Neural crest cell (in vitro differentiated cells): ENCODE results near the gene ERCC6. TPM values are rescaled to one million over a fixed set of nuclear protein-coding genes. Genes with fewer than 3 reads are reported as not detected.

Experiments used
- DNase-seq: peaks from one replicate; pipeline ENCODE4 v3.0.0; 2021; ENCODE audit warnings: low read depth, mixed read lengths, low spot score
- H3K27ac Mint-ChIP-seq: one replicate; pipeline ENCODE4 v1.8.0; 2021; ENCODE audit warnings: mild to moderate bottlenecking, mixed read lengths; ENCODE audit not compliant: unreplicated experiment
- H3K27me3 Mint-ChIP-seq: 2 replicates; pipeline ENCODE4 v1.8.0; 2021; ENCODE audit warnings: low read depth, mild to moderate bottlenecking, mixed read lengths
- H3K36me3 Mint-ChIP-seq: 2 replicates; pipeline ENCODE4 v1.8.0; 2021; ENCODE audit warnings: low read depth, mild to moderate bottlenecking, mixed read lengths
- H3K4me1 Mint-ChIP-seq: 2 replicates; pipeline ENCODE4 v1.8.0; 2021; ENCODE audit warnings: mixed read lengths
- H3K4me3 Mint-ChIP-seq: one replicate; pipeline ENCODE4 v1.8.0; 2021; ENCODE audit warnings: mild to moderate bottlenecking, mixed read lengths
- H3K9me3 Mint-ChIP-seq: 2 replicates; pipeline ENCODE4 v1.8.0; 2021; ENCODE audit warnings: mixed read lengths
- total RNA-seq: library from RNA; stranded (reverse); gene quantifications from 2 replicates; pipeline ENCODE4 v1.2.1, GENCODE V29; 2021
- TF ChIP-seq, protein P1 (sequence below): fragments of 200-600 bp; sonication (generic); conservative IDR thresholded peaks from 2 replicates; pipeline ENCODE4 v1.5.0; 2021; ENCODE audit warnings: antibody characterized with exemption, mild to moderate bottlenecking

The ERCC6 gene
- total RNA-seq, 1 donor from 2014 or later = 19.7 TPM

DNA sequence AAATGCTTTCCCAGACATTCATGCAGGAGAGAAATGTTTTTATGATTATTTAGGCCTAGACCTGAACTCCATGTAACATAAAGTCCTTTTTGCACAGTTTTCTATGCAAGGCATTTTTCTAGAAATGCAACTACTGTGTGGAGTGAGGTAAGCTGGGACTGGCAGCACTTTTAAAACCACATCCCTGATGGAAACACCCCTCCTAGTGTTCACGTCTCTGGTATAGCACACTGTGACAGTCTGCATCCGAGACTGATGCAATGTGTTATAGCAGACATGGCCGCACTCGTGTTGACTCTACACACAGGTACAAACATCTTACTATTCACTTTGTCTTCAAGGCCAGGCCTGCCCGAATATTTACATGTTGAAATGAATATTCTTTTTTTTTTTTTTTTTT, 19.3 kb upstream of the ERCC6 start:
- Mint-ChIP-seq H3K9me3 (peaks cover 10% of the 10 kb centered on the region), H3K4me1 (no peaks in the 10 kb centered on the region), H3K4me3 (no peak overlapping the region), H3K27me3 (peaks cover 16% of the 10 kb centered on the region), H3K36me3 (peaks cover 2% of the 10 kb centered on the region), H3K27ac (no peak overlapping the region)
- TF ChIP-seq, protein P1, sequence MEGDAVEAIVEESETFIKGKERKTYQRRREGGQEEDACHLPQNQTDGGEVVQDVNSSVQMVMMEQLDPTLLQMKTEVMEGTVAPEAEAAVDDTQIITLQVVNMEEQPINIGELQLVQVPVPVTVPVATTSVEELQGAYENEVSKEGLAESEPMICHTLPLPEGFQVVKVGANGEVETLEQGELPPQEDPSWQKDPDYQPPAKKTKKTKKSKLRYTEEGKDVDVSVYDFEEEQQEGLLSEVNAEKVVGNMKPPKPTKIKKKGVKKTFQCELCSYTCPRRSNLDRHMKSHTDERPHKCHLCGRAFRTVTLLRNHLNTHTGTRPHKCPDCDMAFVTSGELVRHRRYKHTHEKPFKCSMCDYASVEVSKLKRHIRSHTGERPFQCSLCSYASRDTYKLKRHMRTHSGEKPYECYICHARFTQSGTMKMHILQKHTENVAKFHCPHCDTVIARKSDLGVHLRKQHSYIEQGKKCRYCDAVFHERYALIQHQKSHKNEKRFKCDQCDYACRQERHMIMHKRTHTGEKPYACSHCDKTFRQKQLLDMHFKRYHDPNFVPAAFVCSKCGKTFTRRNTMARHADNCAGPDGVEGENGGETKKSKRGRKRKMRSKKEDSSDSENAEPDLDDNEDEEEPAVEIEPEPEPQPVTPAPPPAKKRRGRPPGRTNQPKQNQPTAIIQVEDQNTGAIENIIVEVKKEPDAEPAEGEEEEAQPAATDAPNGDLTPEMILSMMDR = no peak
- no peak for DNase-seq

- H3K36me3 Mint-ChIP-seq = peaks cover 3% of the 10 kb centered on the region
- peaks cover 21% of the 10 kb centered on the region for H3K27me3 Mint-ChIP-seq
- H3K27ac Mint-ChIP-seq = no peak overlapping the region
- no peak for DNase-seq
- H3K4me3 Mint-ChIP-seq = no peak overlapping the region
- peaks cover 10% of the 10 kb centered on the region for H3K9me3 Mint-ChIP-seq
- H3K4me1 Mint-ChIP-seq = no peaks in the 10 kb centered on the region
- TF ChIP-seq, protein P1 = no peak
These were observed 18.8 kb upstream of the ERCC6 start for GRCh38 chr10:49557681-49558080.

DNA sequence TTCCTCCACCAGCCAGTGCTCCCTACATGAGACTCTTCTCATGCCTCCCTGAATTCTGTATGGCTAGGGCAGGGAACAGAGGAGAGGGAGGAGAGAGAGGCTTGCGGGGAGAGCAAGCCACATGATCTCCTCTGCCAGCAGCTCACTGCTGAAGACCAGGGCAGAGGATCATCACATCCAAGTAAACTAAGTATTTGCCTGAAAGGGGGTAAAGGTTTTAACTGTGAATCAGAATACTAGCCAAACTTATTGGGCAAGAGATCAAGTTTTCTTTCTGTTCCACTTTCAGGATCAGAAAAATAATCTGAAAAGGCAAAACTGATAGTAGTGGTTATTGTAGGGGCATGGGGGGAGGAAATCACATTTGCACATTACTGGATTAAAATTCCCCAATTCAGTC, 17.8 kb upstream of the ERCC6 start:
- H3K36me3 Mint-ChIP-seq = peaks cover 6% of the 10 kb centered on the region
- H3K4me1 Mint-ChIP-seq = no peaks in the 10 kb centered on the region
- peaks cover 25% of the 10 kb centered on the region for H3K27me3 Mint-ChIP-seq
- TF ChIP-seq, protein P1 = no peak
- no peak for DNase-seq
- no peak overlapping the region for H3K27ac Mint-ChIP-seq
- no peak overlapping the region for H3K4me3 Mint-ChIP-seq
- H3K9me3 Mint-ChIP-seq = peaks cover 10% of the 10 kb centered on the region

DNA sequence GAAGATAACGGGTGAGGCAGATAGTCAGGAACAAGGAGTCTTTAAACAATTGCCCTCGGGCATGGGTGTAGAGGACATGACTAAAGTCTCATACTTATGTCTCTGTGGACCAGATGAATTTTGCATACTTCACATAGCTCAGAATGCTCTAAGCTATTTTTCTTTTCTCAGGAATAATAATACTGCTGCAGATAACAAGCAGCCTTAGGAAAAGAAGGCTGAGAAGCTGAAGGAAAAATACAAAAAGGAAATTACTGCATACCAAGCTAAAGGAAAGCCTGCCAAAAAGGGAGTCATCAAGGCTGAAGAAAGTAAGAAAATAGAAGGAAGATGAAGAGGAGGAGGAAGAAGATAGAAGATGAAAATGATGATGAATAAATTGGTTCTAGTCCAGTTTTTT, 13.4 kb upstream of the ERCC6 start:
- H3K27me3 Mint-ChIP-seq = peaks cover 28% of the 10 kb centered on the region
- H3K9me3 Mint-ChIP-seq = peaks cover 10% of the 10 kb centered on the region
- DNase-seq = no peak
- H3K4me1 Mint-ChIP-seq = no peaks in the 10 kb centered on the region
- H3K4me3 Mint-ChIP-seq = no peak overlapping the region
- peaks cover 9% of the 10 kb centered on the region for H3K36me3 Mint-ChIP-seq
- TF ChIP-seq, protein P1 = no peak
- no peak overlapping the region for H3K27ac Mint-ChIP-seq

- Mint-ChIP-seq H3K36me3 (peaks cover 12% of the 10 kb centered on the region), H3K27me3 (peaks cover 34% of the 10 kb centered on the region), H3K4me1 (no peaks in the 10 kb centered on the region), H3K9me3 (peaks cover 10% of the 10 kb centered on the region), H3K27ac (no peak overlapping the region), H3K4me3 (no peak overlapping the region)
- TF ChIP-seq, protein P1 = no peak
- no peak for DNase-seq
These were observed 11.6 kb upstream of the ERCC6 start for GRCh38 chr10:49550563-49550962.
